Skin of body (tissue), 2 donors: ENCODE results near the gene RAD9A. TPM values are rescaled to one million over a fixed set of nuclear protein-coding genes. Genes with fewer than 3 reads are reported as not detected.
A peak's percentile ranks its signal among the peaks of the same experiment; 100 is the strongest.

Source experiments
- DNase-seq: peaks from one replicate; lab custom pipeline; 2025; lab: John Stamatoyannopoulos, UW
- total RNA-seq: library from RNA; depleted of rRNA; stranded (reverse); fragments of >200 nt; gene quantifications from one replicate; pipeline ENCODE4 v1.2.3, GENCODE V29; 2014

RAD9A gene
- total RNA-seq: 9.6 TPM

DNA sequence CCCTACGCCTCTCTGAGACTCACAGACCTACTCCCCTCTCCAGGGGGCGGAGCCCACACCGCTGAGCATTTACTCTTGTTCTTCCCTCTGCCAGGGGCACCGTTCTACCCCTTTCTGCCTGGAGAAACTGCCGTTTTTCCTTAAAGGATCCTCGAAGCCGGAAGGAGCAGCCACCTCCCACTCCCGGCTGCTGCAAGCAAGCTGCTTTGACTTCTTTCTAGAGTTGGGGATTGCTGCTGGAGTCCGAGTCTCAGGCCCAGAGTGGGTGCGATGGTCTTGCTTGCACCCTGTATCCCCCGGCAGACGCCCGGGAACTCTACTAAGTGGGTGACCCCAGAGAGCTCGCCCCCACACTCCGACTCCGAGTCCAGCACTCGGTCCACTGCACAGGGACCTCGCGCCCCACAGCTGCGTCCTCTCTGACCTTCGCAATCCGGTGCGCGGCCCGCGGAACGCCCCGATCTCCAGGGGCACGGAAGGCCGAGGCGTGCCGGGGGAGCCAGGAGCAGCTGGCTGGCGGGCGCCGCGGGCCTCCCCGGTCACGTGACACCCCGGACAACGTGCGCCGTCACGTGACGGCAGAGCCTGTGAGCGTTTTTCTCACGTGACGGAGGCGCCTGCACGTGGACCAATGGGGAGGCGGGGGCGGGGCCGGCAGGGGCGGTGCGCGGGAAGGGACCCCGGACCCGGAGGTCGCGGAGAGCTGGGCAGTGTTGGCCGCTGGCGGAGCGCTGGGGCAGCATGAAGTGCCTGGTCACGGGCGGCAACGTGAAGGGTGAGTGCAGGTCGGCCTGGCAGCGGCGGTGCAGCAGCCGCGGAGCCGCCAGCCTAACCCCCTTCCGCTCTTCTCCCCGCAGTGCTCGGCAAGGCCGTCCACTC lies at the start of gene RAD9A:
TSS of gene RAD9A (plus strand) at position 683 of the 879 bp plus-strand sequence. CDS start at position 742, 59 bp downstream.
- peak; percentile 90 for DNase-seq

DNA sequence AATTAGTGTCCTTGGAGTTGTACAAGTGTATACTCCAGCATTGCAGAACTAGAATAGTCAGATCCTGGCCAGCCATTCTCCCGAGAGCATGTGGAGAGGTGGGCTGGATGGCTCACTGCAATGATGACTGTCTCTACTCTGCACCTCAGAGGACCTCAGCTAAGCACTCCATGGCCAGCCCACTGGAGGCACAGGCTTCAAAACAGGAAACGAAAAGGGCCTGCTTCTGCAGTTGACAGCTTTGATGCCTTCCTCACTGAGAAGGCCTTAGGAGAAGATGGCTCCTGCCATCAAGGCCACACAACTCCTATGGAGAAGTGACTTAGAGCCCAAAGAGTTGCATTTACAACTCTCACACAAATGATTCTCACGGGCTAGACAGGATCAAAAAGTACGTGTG lies 47.5 kb upstream of the RAD9A start:
- no peak for DNase-seq

DNA sequence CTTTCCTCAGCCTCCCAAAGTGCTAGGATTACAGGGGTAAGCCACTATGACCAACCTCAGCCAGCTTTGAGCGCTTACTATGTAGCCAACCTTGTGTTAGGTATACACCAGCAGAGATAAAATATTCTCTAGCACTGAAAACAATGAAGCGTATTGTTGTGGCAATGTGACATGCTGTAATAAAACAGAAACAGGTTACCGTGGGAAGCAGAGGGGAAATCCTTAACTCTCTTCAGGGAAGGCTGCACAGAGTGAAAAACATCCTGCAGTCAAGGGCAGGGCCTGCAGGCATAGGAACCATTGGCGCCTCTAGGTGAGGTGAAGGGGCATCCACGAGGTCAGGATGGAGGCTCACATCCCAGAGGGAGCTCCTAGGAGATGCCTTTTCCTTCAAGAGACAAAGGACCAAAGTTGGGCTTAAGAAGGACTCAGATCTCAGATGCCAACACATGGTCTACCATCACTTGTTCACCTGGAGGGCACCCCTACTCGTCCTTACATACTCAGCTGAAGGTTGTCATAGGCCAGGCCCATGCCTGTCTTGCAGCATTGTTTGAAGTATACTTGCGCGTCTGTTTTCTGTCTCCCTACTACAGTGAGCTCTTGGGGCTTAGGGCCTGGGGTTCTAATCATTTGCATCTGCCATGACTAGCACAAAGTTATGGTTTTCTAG lies 46.4 kb upstream of the RAD9A start:
- no peak for DNase-seq

DNA sequence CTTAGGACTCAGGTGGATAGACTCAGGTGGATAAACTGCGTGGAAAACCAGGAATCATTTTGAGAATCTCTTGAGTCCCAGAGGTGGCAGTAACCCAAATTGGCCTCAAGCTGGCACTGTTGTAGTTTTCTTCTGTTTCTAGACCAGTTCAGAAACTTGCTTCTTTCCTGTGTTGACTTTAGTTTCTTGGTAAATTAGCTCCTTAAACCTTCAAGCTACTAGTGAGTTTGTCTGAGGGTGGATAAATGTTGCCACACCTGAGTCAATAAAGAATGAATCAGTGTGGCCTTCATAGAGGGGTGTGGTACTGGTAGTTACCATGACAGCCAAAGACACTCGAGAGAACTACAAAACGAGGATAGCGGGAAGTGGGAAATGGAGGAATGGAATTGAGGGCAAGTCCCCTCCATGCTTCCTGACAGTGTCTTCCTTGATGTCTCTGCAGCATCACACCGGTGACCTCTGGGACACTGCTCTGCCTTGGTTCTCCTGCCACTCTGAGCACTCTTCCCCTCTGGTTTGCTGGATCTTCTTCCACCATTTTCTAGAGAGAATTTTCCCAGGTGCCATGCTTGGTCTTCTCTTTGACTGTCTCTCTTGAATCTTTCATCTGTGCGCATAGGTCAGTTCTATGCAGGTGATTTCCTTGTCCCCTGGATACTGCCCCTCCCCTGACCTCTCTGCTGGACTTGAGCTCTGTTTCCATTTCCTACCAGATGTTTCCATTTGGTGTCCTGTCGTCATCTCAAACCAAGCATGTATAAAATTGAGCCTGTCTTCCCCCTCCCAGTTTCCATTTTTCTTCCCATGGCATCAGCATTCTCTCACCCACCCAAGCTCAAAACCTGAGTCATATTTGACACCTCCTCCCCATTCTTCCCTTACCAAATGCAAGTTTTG lies 45.6 kb upstream of the RAD9A start:
- DNase-seq: no peak

DNA sequence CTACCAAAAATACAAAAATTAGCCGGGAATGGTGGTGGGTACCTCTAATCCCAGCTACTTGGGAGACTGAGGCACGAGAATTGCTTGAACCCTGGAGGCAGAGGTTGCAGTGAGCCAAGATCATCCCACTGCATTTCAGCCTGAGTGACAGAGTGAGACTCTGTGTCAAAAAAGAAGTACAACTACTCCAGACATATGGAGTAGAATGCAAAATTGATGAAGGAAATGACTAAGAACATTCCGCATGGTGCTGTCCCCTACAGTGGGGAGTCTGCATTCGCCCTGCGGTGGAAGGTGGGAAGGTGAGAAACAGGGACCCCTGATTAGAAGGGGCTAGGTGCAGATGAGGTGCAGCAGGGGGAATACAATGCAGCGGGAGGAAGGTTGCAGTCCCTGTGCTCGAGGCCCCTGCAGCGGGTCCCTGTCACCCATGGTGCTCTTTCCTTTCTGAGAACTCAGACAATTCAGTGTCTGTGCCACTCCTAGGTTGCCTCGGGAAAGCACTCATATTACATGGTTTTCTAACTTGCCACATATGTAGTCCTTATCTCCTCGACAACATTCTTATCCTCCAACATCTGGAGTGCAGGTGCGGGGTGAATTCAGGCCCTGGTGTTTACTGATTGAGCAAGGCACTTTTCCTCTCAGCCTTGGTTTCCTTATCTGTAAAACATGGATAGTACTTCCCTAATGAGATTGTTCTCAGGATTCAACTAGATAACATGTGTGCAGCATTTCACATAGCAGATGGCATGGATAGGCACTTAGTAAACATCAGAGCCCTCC lies 43.6 kb upstream of the RAD9A start:
- no peak for DNase-seq

DNA sequence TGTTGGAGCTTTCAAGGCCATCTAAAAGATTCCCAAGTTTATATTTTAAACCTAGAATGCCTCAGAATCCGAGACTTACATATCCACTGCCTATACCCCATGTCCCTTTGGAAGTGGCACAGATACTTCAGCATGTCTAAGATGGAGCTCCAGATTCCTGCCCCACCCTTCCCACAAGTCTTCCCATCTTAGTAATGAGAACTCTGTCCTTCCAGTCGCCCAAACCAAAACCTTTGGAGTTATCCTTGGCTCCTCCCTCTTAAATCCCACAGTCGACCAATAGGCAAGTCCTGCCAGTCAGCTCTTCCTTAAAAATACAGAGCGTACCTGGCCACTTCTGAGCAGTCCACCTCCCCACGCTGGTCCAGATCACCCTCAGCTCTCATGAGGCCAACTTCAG lies 42.8 kb upstream of the RAD9A start:
- no peak for DNase-seq

DNA sequence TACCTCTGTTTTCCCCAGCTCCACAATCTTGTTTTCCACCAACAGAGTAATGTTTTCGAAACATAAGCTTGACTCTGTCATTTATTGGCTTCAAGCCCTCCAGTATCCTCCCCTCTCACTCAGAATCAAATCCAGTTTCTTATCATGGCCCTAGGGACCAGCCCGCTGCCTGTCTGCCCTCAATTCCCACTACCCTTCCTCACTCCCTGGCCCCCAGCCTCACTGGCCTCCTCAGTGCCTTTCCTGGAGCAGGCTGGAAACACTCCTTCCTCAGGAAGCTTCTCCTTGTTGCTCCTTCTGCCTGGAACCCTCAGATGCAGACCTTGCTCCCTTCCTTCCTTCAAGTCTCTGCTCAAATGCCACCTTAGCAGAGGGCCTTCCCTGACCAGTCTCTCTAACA lies 42.3 kb upstream of the RAD9A start:
- DNase-seq: no peak

DNA sequence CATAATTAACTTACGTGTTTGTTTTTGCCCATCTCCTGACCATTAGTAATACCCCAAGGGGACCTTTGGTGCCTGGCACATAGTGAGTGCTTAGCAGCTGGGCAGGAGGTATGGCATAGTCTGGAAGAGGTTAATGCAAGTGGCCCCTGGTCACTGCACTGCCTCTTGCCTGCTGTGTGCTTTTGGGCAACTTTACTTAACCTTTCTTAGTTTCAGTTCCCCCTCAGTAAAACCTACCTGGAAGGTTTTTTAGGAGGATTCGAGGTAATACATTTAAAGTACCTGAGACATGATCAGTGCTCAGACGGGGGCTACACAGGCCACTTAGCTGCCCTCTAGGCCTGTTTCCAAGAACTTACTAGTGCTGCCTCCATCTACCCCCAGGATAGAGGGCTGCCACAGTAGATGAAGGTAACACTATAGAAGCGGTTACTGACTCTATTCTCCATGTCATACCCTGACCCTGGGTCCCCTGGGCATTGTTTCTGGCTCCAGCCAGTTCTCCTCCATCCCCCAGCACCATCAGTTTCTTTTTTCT lies 41.8 kb upstream of the RAD9A start:
- no peak for DNase-seq

DNA sequence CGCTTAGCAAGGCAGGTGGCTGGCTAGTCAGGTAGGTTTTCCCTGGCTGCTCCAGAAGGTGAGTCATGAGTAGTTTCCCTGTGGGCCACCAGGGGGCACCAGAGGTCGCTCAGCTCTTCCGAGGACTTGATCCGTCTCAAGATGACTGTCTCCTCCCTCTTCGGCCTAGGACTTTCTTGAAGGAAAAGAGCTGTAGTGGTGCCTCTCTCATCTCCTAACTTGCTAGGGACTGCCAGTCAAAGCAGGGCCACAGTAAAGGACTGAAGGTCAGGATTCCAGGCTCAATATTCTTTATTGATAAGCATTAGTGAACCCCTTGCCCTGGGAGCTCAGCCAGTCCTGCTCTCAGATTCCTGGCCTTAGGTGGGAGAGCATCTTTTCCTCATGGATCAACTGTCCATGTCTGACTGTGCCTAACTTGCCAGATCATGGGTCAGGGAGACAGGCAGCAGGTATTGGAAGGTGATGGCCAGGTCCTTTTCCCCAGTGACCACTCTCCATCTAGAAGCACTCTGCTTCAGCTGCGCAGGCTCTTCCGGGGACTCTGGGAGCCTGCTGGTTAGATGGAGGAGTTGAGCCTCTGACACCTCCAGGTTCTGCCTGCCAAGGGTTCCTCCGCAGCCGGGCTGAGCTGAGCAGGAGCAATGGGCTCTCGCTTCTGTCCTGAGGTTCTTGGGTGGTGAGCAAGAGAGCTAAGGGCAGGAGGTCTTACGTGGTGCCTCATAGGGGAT lies 40.3 kb upstream of the RAD9A start:
- DNase-seq: peak; percentile 47

DNA sequence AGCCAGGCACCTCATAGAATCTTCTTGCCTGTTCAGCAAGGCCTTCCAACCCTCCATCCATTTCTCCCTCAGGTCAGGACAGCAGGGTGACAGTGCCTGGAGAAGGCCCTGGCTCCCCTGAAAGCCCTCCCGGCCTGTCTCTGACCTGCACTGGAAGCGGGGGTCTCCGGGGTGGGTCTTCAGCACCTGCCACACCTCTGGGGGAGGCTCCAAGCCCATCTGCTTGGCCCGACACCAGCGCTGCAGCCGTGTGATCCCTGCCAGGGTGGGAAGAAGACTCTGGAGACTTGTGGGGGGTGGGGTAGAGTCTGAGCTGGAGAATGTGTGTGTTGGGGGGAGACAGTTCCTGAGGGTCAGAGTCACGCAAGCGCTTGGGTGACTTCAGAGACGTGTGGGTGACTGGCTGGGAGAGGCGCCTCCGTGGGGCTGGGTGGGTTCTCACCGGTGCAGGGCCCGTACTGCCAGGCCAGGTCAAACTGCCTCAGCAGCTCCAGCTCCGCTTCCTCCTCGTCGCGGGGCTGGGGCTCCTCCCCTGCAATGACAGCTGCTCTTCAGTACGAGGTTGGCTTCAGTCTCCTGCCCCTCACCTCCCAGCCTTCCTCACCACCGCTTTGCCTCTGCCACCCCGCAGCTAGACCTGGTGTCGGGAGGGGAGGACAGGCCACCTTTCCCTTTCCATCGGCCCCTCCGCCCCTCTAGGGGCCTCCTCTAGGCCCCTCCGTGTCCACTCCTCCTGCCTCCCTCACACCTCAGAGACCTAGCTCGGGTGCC lies 39.1 kb upstream of the RAD9A start:
- DNase-seq: no peak

DNA sequence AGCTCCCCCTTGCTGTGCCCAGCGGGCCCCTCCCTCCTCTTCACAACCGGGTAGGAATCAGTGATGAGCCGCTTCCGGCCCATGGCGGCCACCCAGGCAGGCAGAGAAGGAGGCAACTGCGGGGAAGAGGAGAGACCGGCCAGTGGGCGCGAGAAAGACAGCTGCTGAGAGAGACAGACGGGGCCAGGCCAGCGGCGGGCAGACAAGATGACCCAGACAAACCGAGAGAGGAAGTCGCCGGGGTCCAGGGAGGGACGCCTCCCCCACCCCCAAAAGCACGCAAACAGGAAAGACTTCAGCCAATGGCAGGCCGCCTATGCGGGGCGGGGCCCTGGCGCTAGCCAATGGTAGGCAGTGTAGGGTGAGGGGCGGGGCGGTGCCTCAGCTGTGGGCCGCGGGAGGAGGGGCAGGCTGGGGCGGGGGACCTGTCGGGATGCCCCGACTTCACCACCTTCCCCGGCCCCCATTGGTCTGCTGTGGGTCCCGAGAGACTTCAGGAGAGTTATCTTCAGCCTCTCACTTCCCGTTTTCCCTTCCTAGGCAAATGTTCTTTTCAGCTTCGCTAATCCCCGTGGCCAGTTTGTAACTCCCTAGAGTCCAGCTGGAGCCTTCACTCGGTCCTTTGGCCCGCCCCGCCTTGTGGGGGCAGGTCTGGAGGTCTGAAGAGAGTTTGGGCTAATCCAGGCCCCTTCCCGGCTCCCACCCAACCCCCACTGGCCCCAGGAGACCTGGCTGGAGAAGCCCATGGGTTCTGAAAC lies 38.3 kb upstream of the RAD9A start, which contains the start of gene POLD4:
TSS of gene POLD4 (minus strand) at position 230 of the 758 bp plus-strand sequence. CDS start at position 83, 147 bp downstream.
- DNase-seq: peak; percentile 87

DNA sequence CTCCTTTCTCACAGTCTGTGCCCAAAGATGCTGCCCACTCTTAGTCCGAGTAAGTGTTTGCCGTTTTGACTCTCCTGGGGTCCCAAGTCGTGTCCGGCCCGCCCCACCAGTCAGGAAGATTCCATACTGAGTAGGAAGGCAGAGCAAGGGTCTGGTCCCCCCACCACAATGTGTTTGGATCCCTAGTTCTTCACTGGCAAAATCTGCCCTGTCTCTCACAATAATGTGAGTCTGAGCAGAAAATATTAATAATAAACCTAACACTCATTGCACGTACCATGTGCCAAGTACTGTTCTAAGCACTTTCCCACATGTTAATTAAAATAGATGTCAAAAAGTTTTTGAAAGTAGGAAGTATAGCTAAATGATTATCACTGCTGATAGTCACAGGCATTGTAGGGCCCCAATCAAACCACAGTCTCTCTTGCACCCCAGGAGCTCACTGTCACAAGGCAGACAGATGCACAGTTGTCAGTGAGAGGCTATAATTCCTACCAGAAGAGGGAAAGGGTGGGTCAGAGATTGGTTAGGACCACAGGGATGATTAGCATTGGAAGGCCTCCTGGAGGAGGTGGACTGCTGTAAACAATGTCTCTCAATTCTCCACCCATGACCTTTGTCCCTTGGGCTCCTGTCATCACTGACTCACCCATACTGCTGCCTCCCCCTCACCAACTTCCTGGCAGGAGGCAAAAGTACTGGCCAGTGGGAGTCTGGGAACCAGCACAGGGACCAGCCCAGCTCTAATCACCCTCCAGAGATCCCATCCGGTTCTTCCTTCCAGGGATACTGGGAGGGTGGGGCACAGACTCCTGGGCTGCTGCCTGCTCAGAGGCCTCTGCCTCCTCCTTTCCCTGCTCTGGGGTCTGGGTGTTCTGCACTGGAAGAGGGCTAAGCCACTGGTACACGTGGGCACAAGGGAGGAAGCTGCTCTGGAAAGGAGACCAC lies 37.4 kb upstream of the RAD9A start:
- DNase-seq: no peak

DNA sequence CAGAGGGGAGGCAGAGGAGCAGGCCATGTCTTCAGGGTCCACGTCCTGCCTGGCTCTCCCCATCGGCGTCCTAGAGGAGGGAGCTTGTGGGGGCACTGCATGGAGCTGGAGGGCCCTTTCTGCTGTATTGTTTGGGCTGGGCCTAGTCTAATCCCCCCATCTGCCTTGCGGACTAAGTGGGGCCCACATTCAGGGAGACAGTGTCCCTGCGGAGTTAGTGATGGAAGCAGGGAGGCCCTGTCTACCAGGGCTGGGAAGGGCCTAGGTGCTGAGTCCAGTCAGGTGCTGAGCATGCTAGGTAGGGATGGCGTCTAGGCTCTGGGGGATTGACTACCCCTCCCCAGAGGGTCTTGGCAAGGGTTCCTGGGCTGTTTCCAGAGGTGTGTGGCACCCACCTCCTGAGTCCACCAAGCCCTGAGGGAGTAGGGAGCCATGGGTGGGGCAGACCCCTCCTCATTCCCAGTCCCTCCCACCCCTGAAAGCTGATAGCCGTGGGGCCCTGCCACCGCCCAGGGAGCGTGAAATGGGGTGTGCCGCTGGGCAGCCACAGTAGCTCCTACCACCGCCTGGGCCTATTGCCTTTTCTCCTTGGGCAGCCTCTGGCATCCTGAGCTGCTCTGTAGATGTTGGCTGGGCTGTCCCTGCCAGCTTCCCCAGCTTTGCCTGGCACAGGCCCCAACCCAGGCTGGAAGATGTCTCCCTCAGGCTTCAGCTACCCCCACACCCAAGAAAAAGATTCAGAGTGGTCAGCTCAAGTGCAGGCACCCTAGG lies 36.6 kb upstream of the RAD9A start:
- no peak for DNase-seq

DNA sequence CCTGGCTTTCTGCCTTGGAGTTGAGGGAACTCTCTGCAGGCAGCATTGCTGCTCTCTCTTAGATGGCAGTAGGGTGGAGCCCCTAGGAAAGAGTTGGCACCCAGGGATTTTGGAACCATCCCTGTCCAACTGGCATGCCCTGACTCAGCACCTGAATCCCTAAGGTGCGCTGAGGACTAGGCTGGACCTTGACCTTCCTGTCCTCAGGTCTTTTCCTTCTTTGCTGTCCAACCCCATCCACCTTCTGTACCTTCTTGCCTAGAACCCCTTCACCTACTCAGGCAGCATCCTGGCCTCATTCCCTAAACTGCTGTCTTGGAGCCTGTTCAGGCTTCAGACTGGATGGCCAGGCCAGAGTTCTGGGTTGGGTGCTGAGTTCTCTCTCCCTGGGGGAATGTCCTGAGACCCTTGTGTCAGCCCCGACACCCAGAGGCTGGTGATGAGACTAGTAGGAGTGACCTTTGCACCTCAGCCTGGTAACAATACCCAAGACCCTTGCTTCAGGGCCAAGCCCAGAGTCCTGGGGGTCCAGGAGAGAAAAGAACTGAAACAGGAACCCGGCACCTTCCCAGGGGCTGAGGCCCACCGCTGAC lies 35.9 kb upstream of the RAD9A start:
- no peak for DNase-seq

DNA sequence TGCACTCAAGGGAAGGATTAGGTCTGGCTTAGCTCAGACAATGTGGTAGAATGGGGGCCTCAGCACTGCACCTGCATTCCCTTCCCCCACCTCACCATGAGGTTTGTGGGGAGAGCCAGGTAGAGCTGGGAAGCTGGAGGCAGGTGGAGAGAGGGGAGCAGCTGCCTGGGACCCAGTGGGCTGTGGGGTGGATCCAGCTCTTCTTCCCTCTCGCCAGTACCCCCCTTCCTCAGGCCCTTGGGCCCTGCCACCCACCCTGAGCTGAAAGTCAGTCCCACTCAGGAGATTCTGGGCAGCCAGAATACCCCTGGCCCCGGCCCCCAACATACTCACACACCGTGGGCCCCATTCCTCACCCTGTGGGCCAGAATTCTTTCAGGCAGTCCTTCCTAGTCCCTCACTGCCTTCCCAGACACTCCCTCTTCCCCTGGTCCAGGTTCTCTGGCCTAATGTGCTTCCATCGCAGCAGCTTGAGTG lies 35.4 kb upstream of the RAD9A start:
- no peak for DNase-seq
